ENCODE measurements around the gene TMEM19. TPM values are rescaled to one million over a fixed set of nuclear protein-coding genes. Genes with fewer than 3 reads are reported as not detected.

The TMEM19 gene
- total RNA-seq, 1 experiment from 2014 or later = 34.6 TPM

DNA sequence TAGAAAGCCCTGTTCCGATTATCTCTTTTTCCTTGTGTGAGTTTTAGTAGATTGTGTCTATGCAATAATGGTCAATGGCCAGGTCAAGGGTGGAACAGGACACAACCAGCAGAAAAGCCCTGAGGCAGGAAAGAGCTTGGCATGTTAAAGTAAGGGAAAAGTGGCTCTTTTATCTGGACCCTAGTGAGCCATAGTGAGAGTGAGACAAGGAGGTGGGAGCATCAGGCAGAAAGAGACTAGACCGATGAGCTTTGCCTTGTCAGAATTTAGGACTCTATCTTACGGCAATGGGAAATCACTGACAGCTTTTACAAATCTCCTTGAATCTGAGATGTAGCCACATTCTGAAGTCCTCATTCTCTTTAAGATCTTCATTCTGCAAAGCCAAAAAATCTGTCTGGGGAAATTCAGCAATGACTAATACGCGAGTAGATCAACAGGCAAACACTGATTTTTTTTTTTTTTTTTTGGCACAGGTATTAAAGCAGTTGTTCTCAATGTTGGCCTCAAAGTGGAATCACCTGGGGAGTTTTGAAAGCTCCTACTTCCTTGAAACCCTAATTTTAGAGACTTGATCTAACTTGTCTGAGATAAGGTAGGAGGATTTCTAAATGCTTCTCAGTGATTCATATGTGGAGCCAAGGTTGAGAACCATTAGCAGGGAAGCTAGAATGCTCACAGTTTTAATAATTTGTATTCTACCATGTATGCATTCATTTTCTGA is 33.9 kb downstream of the TMEM19 start:
- Histone ChIP-seq H3K4me1 (no peaks in the 10 kb centered on the region), H3K4me3 (no peak overlapping the region), H3K27me3 (no peaks in the 10 kb centered on the region; the same call in 1 of the 2 replicates), H3K27ac (no peak overlapping the region), H3K36me3 (no peaks in the 10 kb centered on the region), H3K9me3 (replicated peaks) (no peaks in the 10 kb centered on the region)
- no peak for DNase-seq

GRCh38 chr12:71721783-71722505 is 36.1 kb downstream of the TMEM19 start:
- no peak overlapping the region for H3K27ac ChIP-seq
- no peaks in the 10 kb centered on the region for H3K9me3 ChIP-seq (replicated peaks)
- H3K27me3 ChIP-seq = no peaks in the 10 kb centered on the region; the same call in 1 of the 2 replicates
- no peaks in the 10 kb centered on the region for H3K4me1 ChIP-seq
- no peak for DNase-seq
- no peaks in the 10 kb centered on the region for H3K36me3 ChIP-seq
- no peak overlapping the region for H3K4me3 ChIP-seq

- H3K4me1 ChIP-seq = no peaks in the 10 kb centered on the region
- H3K27ac ChIP-seq = no peak overlapping the region
- H3K9me3 ChIP-seq (replicated peaks) = no peaks in the 10 kb centered on the region
- no peak for DNase-seq
- no peak overlapping the region for H3K4me3 ChIP-seq
- H3K27me3 ChIP-seq = no peaks in the 10 kb centered on the region; the same call in 1 of the 2 replicates
- no peaks in the 10 kb centered on the region for H3K36me3 ChIP-seq
These were observed 39.1 kb downstream of the TMEM19 start for GRCh38 chr12:71725011-71725410.

GRCh38 chr12:71726548-71726947 is 40.7 kb downstream of the TMEM19 start:
- H3K9me3 ChIP-seq (replicated peaks) = no peaks in the 10 kb centered on the region
- H3K4me1 ChIP-seq = no peaks in the 10 kb centered on the region
- H3K27me3 ChIP-seq = no peaks in the 10 kb centered on the region; the same call in 1 of the 2 replicates
- H3K36me3 ChIP-seq = no peaks in the 10 kb centered on the region
- no peak overlapping the region for H3K27ac ChIP-seq
- no peak for DNase-seq
- H3K4me3 ChIP-seq = no peak overlapping the region

DNA sequence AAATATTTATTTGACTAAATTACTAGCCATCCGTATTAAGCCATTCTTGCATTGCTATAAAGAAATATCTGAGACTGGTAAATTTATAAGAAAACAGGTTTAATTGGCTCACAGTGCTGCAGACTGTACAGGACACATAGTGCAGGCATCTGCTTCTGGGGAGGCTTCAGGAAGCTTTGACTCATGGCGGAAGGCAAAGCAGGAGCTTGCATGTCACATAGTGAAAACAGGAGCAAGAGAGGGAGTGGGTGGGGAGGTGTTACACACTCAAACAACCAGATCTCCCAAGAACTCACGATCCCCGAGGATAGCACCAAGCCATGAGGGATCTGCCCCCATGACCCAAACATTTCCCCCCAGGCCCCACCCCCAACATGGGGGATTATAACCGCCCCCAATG is 42.1 kb downstream of the TMEM19 start:
- no peak overlapping the region for H3K4me3 ChIP-seq
- H3K9me3 ChIP-seq (replicated peaks) = no peaks in the 10 kb centered on the region
- no peaks in the 10 kb centered on the region; the same call in 1 of the 2 replicates for H3K27me3 ChIP-seq
- no peak overlapping the region for H3K27ac ChIP-seq
- H3K4me1 ChIP-seq = no peaks in the 10 kb centered on the region
- no peaks in the 10 kb centered on the region for H3K36me3 ChIP-seq
- peak in 1 of 2 experiments; percentile 1 for DNase-seq

DNA sequence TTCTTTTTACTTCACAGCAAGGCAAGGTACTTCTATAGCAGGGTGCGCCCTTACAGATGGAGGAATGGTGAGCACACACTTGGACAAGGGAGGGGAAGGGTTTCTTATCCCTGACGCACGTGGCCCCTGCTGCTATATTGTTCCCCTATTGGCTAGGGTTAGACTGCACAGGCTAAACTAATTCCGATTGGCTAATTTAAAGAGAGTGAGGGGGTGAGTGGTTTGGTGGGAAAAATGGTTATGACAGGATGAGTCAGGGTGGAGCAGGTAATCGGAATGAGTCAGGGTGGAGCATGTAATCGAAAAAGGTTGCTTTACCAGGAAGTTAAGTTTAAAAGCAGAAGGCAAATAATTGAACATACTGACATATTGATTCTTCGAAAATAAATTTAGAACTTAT is 45.1 kb downstream of the TMEM19 start:
- H3K4me1 ChIP-seq = no peaks in the 10 kb centered on the region
- H3K27me3 ChIP-seq = no peaks in the 10 kb centered on the region
- H3K36me3 ChIP-seq = no peaks in the 10 kb centered on the region
- H3K9me3 ChIP-seq (replicated peaks) = no peaks in the 10 kb centered on the region
- H3K27ac ChIP-seq = no peak overlapping the region
- no peak for DNase-seq
- H3K4me3 ChIP-seq = no peak overlapping the region

- Histone ChIP-seq H3K9me3 (replicated peaks) (no peaks in the 10 kb centered on the region), H3K4me3 (no peak overlapping the region), H3K27me3 (no peaks in the 10 kb centered on the region), H3K4me1 (no peaks in the 10 kb centered on the region), H3K27ac (no peak overlapping the region), H3K36me3 (no peaks in the 10 kb centered on the region)
- DNase-seq = no peak
These were observed 45.8 kb downstream of the TMEM19 start for GRCh38 chr12:71731439-71732356.

DNA sequence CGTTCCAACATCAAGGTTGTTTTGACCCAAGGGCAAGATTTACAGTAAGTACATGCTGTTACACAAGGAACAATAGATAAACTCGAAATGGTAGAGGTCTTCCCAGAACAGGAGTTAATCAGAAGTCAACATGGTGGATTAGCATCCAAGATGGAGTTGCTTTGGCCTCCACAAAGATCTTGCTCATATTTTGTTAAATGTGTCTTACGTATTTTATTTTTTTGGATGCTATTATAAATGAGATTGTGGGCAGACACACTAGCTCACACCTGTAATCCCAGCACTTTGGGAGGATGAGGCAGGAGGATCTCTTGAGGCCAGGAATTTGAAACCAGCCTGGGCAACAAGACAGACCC is 46.5 kb downstream of the TMEM19 start:
- no peak overlapping the region for H3K27ac ChIP-seq
- no peak for DNase-seq
- no peaks in the 10 kb centered on the region for H3K9me3 ChIP-seq (replicated peaks)
- no peaks in the 10 kb centered on the region for H3K27me3 ChIP-seq
- H3K4me3 ChIP-seq = no peak overlapping the region
- H3K36me3 ChIP-seq = no peaks in the 10 kb centered on the region
- H3K4me1 ChIP-seq = no peaks in the 10 kb centered on the region

GRCh38 chr12:71737197-71737596 is 51.3 kb downstream of the TMEM19 start:
- Histone ChIP-seq H3K27ac (no peak overlapping the region), H3K4me1 (no peaks in the 10 kb centered on the region), H3K27me3 (no peaks in the 10 kb centered on the region), H3K36me3 (no peaks in the 10 kb centered on the region), H3K9me3 (replicated peaks) (no peaks in the 10 kb centered on the region), H3K4me3 (no peak overlapping the region)
- DNase-seq = no peak

- Histone ChIP-seq H3K36me3 (no peaks in the 10 kb centered on the region), H3K27me3 (no peaks in the 10 kb centered on the region), H3K9me3 (replicated peaks) (no peaks in the 10 kb centered on the region), H3K4me3 (no peak overlapping the region), H3K4me1 (0 out of 2 replicates have a peak, but pooled peaks cover 2% of the 10 kb centered on the region), H3K27ac (no peak overlapping the region)
- DNase-seq = no peak
These were observed 57.1 kb downstream of the TMEM19 start for GRCh38 chr12:71742998-71743397.

GRCh38 chr12:71744522-71745300 is 58.8 kb downstream of the TMEM19 start:
- DNase-seq = no peak
- no peak overlapping the region for H3K4me3 ChIP-seq
- H3K27me3 ChIP-seq = no peaks in the 10 kb centered on the region
- H3K4me1 ChIP-seq = 0 out of 2 replicates have a peak, but pooled peaks cover 2% of the 10 kb centered on the region
- no peak overlapping the region for H3K27ac ChIP-seq
- H3K36me3 ChIP-seq = no peaks in the 10 kb centered on the region
- H3K9me3 ChIP-seq (replicated peaks) = no peaks in the 10 kb centered on the region

- DNase-seq = peak; percentile 15 to 72
- H3K27me3 ChIP-seq = no peaks in the 10 kb centered on the region
- H3K27ac ChIP-seq = no peak overlapping the region
- no peaks in the 10 kb centered on the region for H3K9me3 ChIP-seq (replicated peaks)
- 0 out of 2 replicates have a peak, but pooled peaks cover 2% of the 10 kb centered on the region for H3K4me1 ChIP-seq
- H3K36me3 ChIP-seq = no peaks in the 10 kb centered on the region
- no peak overlapping the region for H3K4me3 ChIP-seq
These were observed 61.2 kb downstream of the TMEM19 start for GRCh38 chr12:71746974-71747611.

DNA sequence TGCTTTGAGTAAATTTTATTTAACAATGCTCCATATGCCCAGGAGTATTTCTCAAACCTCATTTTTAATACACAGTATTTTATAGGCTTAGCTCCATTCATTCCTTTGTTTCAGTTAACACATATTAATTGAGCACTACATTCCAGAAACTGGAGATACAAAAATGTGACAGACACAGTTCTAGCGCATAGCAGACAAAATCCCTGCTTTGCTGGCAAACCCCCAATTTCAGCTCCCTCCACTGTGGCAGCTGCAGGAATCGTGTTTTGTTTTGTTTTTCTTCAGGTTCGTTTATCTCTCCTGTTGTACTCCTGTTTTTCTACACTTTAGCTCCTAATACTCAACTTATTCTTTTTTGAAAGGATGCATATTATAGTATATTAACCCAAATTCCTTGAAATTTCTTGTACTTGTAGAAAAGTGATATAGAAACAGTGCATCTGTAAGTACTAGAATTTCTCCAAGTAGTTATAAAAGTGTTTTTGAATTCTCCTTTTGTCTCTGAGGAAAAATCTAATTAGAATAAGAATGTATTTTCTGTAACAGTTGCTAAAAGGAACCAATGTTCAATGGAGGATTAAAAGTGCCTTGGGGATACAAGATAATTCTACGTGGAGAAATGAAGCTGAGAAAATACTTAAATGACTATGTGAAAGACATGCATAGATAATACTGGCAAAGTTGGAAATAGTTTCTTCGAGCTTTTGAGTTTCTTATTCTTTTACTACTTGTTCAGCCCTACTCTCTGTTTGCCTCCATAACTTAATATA is 62.4 kb downstream of the TMEM19 start:
- 0 out of 2 replicates have a peak, but pooled peaks cover 2% of the 10 kb centered on the region for H3K4me1 ChIP-seq
- no peak overlapping the region for H3K4me3 ChIP-seq
- DNase-seq = peak; percentile 44 to 58
- H3K9me3 ChIP-seq (replicated peaks) = no peaks in the 10 kb centered on the region
- no peaks in the 10 kb centered on the region for H3K36me3 ChIP-seq
- no peak overlapping the region for H3K27ac ChIP-seq
- no peaks in the 10 kb centered on the region for H3K27me3 ChIP-seq
